Caco-2 (cell line): ENCODE measurements around the gene ITSN2. TPM values are rescaled to one million over a fixed set of nuclear protein-coding genes. Genes with fewer than 3 reads are reported as not detected.

Experiments
- BruUV-seq: library from RNA; stranded (reverse); fragments of 400-500 nt; replicated peaks from 2 replicates; lab custom pipeline; 2021; lab: Mats Ljungman, UMichigan
- CTCF ChIA-PET: fragments of 300-600 bp; sonication (Branson Sonifier 250); formaldehyde crosslinking; loops from one replicate; lab custom pipeline; 2022; ENCODE audit warnings: antibody characterized with exemption; lab: Charles Lee
- POLR2A ChIA-PET: fragments of 300-600 bp; sonication (Branson Sonifier 250); formaldehyde crosslinking; loops from one replicate; lab custom pipeline; 2022; ENCODE audit warnings: antibody characterized with exemption; lab: Charles Lee
- DNase-seq, 2 experiments: peaks; one replicate each; pipeline versions ENCODE4 v3.0.0 to v3.0.0-alpha.2; 2020 to 2022
- H3K27me3 ChIP-seq: replicated peaks from 2 replicates; pipeline ENCODE4 v1.6.0; 2011; ENCODE audit warnings: low read length; ENCODE audit not compliant: control insufficient read depth, insufficient read depth
- H3K36me3 ChIP-seq: 2 replicates; pipeline ENCODE4 v1.5.1; 2011; ENCODE audit warnings: low read length; ENCODE audit not compliant: control insufficient read depth, insufficient read depth
- H3K4me1 ChIP-seq: fragments of 250-450 bp; sonication (Bioruptor Pico); 2 replicates; pipeline ENCODE4 v1.5.1; 2020; ENCODE audit warnings: mild to moderate bottlenecking
- H3K4me3 ChIP-seq: 2 replicates; pipeline ENCODE4 v1.5.1; 2011; ENCODE audit warnings: low read depth, mild to moderate bottlenecking, control low read depth, low read length
- H3K9me3 ChIP-seq: fragments of 250-450 bp; sonication (Bioruptor Pico); 2 replicates; pipeline ENCODE4 v1.5.1; 2020; ENCODE audit warnings: mild to moderate bottlenecking, moderate library complexity
- H3K27ac Mint-ChIP-seq: one replicate; pipeline ENCODE4 v1.8.0; 2022; ENCODE audit warnings: mixed read lengths; ENCODE audit not compliant: unreplicated experiment
- H3K27me3 Mint-ChIP-seq: one replicate; pipeline ENCODE4 v1.8.0; 2022; ENCODE audit warnings: mixed read lengths; ENCODE audit not compliant: insufficient read depth, unreplicated experiment
- H3K36me3 Mint-ChIP-seq: one replicate; pipeline ENCODE4 v1.8.0; 2022; ENCODE audit warnings: mild to moderate bottlenecking, mixed read lengths; ENCODE audit not compliant: insufficient read depth, unreplicated experiment
- H3K4me1 Mint-ChIP-seq: one replicate; pipeline ENCODE4 v1.8.0; 2022; ENCODE audit warnings: low read depth, mixed read lengths; ENCODE audit not compliant: unreplicated experiment
- H3K4me3 Mint-ChIP-seq: one replicate; pipeline ENCODE4 v1.8.0; 2022; ENCODE audit warnings: mild to moderate bottlenecking, moderate library complexity, mixed read lengths; ENCODE audit not compliant: unreplicated experiment
- H3K9me3 Mint-ChIP-seq: one replicate; pipeline ENCODE4 v1.8.0; 2022; ENCODE audit warnings: mixed read lengths; ENCODE audit not compliant: unreplicated experiment
- intact Hi-C: fragments of 100-400 bp; cut with micrococcal nuclease; formaldehyde crosslinking; loops from one replicate; pipeline ENCODE4 v1.10.0; 2022; ENCODE audit not compliant: unreplicated experiment
- total RNA-seq: library from RNA; stranded (reverse); gene quantifications from 2 replicates; pipeline ENCODE4 v1.2.3, GENCODE V29; 2022
- TF ChIP-seq, protein P1 (sequence below), 2 experiments: fragments of 200-600 bp in 1 of 2; IDR thresholded peaks; 1 replicate in 1 of 2; 2 replicates in 1 of 2; pipeline versions ENCODE4 v1.5.1 to v1.8.0; 2011 to 2022; ENCODE audit warnings: antibody characterized with exemption in 1 of 2, control low read depth in 1 of 2, inconsistent platforms in 1 of 2, low read depth in 1 of 2, low read length in 1 of 2, mild to moderate bottlenecking in 1 of 2, moderate library complexity in 1 of 2; ENCODE audit not compliant: insufficient read depth in 1 of 2, severe bottlenecking in 1 of 2, unreplicated experiment in 1 of 2

The ITSN2 gene
- total RNA-seq, 1 experiment from 2014 or later = 49.4 TPM

DNA sequence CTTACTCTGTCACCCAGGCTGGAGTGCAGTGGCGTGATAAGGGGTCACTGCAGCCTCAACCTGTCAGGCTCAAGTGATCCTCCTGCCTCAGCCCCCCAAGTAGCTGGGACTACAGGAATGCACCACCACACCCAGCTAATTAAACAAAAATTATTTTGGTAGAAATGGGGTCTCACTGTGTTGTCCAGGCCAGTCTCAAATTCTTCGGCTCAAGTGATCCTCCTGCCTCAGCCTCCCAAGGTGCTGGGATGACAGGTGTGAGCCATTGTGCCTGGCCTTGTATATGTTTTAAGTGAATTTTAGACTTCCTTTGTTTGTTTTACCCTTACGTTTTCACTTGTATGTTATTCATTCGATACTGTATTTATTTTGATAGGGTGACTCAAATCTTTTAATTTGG, 34.7 kb upstream of the ITSN2 start:
- ChIA-PET CTCF (no interaction called here), POLR2A (no interaction called here)
- H3K27me3 ChIP-seq = no peaks in the 10 kb centered on the region
- Mint-ChIP-seq H3K27ac (no peak overlapping the region), H3K4me1 (peaks cover 7% of the 10 kb centered on the region), H3K36me3 (no peaks in the 10 kb centered on the region), H3K27me3 (peaks cover 8% of the 10 kb centered on the region), H3K4me3 (no peak overlapping the region), H3K9me3 (no peaks in the 10 kb centered on the region)
- intact Hi-C loops = no loop called here
- no peaks in the 10 kb centered on the region for H3K9me3 ChIP-seq
- TF ChIP-seq, protein P1, sequence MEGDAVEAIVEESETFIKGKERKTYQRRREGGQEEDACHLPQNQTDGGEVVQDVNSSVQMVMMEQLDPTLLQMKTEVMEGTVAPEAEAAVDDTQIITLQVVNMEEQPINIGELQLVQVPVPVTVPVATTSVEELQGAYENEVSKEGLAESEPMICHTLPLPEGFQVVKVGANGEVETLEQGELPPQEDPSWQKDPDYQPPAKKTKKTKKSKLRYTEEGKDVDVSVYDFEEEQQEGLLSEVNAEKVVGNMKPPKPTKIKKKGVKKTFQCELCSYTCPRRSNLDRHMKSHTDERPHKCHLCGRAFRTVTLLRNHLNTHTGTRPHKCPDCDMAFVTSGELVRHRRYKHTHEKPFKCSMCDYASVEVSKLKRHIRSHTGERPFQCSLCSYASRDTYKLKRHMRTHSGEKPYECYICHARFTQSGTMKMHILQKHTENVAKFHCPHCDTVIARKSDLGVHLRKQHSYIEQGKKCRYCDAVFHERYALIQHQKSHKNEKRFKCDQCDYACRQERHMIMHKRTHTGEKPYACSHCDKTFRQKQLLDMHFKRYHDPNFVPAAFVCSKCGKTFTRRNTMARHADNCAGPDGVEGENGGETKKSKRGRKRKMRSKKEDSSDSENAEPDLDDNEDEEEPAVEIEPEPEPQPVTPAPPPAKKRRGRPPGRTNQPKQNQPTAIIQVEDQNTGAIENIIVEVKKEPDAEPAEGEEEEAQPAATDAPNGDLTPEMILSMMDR (IDR thresholded peaks at IDR 0.05; ENCODE audit: insufficient read depth in 1 of 2, low read depth in 1 of 2, low read length in 1 of 2, severe bottlenecking in 1 of 2, unreplicated experiment in 1 of 2) = no peak
- H3K4me1 ChIP-seq = no peaks in the 10 kb centered on the region
- BruUV-seq = no TSS peak
- no peak for DNase-seq
- H3K36me3 ChIP-seq = no peaks in the 10 kb centered on the region
- H3K4me3 ChIP-seq = no peak overlapping the region

DNA sequence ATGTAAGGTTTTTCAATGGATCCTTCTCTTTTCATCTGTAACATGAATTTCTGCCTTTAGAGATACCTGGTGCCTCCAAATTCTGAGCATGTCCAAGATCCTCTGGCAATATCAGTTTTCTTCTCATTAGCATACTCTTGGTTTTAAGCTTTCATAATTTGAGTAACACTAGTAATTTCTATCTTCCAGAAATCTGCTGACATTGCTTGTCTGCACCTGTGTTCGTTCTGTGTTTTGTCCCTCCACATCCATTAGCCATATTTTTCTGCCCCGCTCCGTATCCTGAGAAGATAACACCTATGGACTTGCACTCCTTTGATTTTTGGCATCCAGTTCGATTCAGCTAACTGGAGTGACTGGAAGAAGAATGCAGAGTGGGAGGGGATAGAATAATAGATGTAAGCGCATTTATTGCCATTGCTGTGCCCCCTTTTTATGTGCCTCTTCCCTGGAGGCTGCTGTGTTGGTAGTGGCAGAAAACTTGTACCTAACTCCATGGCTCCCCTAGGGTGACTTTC, 32.3 kb upstream of the ITSN2 start:
- Histone ChIP-seq H3K4me1 (no peaks in the 10 kb centered on the region), H3K4me3 (no peak overlapping the region), H3K27me3 (no peaks in the 10 kb centered on the region), H3K36me3 (no peaks in the 10 kb centered on the region), H3K9me3 (no peaks in the 10 kb centered on the region)
- intact Hi-C loops = no loop called here
- DNase-seq = no peak
- Mint-ChIP-seq H3K36me3 (no peaks in the 10 kb centered on the region), H3K4me3 (no peak overlapping the region), H3K27me3 (peaks cover 8% of the 10 kb centered on the region), H3K9me3 (no peaks in the 10 kb centered on the region), H3K27ac (no peak overlapping the region), H3K4me1 (no peaks in the 10 kb centered on the region)
- BruUV-seq = no TSS peak
- ChIA-PET POLR2A (no interaction called here), CTCF (interaction anchor here (0.6 kb wide), 1 partner anchor 400 kb away, joined by 3 read pairs; no protein-coding TSS in a partner anchor)
- TF ChIP-seq, protein P1 (IDR thresholded peaks at IDR 0.05; ENCODE audit: insufficient read depth in 1 of 2, low read depth in 1 of 2, low read length in 1 of 2, severe bottlenecking in 1 of 2, unreplicated experiment in 1 of 2) = no peak

DNA sequence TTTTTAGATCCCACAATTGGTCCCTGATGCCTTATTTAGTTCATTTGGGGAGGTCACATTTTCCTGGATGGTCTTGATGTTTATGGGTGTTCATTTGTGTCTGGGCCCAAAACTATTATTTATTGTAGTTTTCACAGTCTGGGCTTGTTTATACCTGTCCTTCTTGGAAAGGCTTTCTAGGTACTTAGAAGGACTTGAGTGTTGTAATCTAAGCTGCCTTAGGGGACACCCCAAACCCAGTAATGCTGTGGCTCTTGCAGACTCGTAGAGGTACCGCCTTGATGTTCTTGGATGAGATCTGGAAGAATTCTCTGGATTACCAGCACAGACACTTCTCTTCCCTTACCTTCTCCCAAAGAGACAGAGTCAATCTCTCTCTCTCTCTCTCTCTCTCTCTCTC, 25.0 kb upstream of the ITSN2 start:
- DNase-seq = no peak
- Histone ChIP-seq H3K4me1 (peaks cover 10% of the 10 kb centered on the region), H3K4me3 (no peak overlapping the region), H3K9me3 (no peaks in the 10 kb centered on the region), H3K27me3 (no peaks in the 10 kb centered on the region), H3K36me3 (no peaks in the 10 kb centered on the region)
- Mint-ChIP-seq H3K9me3 (no peaks in the 10 kb centered on the region), H3K4me3 (no peak overlapping the region), H3K36me3 (no peaks in the 10 kb centered on the region), H3K27ac (no peak overlapping the region), H3K4me1 (peaks cover 9% of the 10 kb centered on the region), H3K27me3 (no peaks in the 10 kb centered on the region)
- intact Hi-C loops = no loop called here
- ChIA-PET CTCF (no interaction called here), POLR2A (no interaction called here)
- TF ChIP-seq, protein P1 (IDR thresholded peaks at IDR 0.05; ENCODE audit: insufficient read depth in 1 of 2, low read depth in 1 of 2, low read length in 1 of 2, severe bottlenecking in 1 of 2, unreplicated experiment in 1 of 2) = no peak
- BruUV-seq = no TSS peak
